GM12874 (cell line): ENCODE measurements around the gene LRSAM1.
A peak's percentile ranks its signal among the peaks of the same experiment; 100 is the strongest.

ENCODE experiments used
- TF ChIP-seq, protein P1 (sequence below): IDR thresholded peaks from 2 replicates; pipeline ENCODE4 v1.5.1; 2011; ENCODE audit warnings: low read depth, mild to moderate bottlenecking, control low read depth, low read length, moderate library complexity; ENCODE audit not compliant: insufficient read depth

LRSAM1 gene

DNA sequence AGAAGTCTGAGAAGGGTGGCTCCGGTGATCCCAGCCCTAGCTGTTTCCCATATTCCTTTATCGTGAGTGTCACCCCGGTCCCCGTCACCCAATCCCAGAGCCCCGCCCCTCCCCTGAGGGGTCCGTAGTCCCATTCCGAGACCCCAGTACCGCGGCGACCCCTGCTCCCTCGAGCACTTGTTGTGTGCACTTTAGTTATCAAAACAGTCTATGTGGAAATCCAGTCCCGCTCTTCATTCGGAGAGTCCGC lies 223 bp downstream of the LRSAM1 start:
- TF ChIP-seq, protein P1, sequence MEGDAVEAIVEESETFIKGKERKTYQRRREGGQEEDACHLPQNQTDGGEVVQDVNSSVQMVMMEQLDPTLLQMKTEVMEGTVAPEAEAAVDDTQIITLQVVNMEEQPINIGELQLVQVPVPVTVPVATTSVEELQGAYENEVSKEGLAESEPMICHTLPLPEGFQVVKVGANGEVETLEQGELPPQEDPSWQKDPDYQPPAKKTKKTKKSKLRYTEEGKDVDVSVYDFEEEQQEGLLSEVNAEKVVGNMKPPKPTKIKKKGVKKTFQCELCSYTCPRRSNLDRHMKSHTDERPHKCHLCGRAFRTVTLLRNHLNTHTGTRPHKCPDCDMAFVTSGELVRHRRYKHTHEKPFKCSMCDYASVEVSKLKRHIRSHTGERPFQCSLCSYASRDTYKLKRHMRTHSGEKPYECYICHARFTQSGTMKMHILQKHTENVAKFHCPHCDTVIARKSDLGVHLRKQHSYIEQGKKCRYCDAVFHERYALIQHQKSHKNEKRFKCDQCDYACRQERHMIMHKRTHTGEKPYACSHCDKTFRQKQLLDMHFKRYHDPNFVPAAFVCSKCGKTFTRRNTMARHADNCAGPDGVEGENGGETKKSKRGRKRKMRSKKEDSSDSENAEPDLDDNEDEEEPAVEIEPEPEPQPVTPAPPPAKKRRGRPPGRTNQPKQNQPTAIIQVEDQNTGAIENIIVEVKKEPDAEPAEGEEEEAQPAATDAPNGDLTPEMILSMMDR, result no peak

DNA sequence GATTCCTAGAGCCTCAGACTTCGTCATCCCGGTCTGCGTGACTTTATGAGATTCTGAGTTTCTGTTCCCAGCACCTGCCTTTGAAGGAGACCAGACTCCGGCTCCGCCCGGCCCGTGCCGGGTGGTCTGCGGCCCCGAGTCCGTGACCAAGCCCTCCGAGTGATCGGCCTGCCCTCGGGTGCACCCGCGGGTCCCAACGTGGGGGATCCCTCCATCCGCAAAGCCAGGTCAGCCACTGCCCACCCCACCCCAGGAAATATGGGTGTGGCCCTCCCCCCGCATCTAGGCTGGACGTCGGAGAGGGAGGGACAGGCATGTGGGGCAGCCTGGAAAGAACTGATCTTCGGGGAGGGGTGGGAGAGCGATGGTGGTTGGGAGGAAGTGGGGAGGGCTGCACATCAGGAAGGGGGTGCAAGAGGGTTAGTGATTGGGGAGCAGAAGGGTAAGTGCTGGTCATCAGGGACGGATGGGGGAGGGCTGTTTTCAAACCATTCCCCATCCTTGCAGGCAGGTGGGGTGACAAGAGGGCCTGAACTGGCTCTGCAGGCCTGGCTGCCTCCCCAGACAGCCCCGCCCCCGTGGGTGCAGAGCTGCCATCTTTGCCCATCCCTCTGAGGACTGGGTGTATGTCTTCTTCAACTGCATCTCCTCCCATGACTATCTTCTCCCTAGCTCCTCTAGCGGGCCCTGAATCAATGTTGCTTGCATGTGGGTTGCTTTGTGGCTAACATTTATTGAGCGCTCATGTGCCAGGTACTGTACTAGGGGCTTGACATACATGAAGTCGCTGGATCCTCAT lies 747 bp downstream of the LRSAM1 start:
- TF ChIP-seq, protein P1, result no peak

DNA sequence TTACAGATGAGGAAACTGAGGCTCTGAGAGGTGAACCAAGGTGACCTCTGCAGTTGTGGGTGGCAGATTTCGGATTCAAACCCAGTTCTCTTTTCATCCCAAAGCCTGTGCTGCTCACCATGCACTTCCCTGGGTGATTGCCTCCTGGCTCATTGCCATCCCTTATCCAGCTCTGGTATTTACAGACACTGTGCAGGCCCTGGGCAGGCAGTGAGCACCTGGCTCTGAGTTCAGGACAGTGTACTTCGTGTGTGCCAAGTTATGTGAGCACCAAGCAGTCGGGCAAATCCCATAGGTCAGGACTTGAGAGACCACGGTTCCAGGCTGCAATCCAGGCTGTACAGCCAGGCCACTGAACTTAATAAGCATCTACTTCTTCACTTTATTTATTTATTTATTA lies 1.4 kb downstream of the LRSAM1 start:
- TF ChIP-seq, protein P1, result no peak

DNA sequence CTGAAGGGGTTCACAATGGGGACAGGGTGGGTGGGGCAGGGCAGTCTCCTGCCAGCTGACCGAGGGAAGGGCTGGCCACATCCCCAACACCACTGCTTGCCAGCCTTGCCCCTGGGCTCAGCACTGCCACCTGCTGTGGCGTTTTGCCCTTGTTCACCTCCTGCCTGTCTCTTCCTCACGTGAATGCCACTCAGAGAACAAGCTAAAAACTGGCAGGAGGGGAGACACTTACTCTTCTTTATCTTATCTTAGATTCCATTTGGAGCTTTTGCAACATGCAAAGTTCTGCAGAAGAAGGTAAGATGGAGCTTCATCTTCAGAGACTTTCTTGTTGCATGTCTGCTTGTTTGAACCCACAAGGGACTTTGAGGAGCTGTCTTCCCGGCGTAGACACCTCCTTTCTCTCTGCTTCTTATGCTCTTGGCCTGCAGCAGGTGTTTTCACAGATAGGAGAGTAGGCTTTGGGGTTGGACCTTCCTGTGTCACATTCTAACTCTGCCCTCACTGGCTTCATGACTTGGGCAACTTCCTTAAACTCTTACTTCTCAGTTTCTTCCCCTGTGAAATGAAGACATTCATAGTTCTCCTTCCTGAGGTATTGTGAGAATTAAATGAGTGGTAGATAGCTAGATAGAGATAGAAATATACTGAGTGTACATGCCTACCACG lies 4.1 kb downstream of the LRSAM1 start:
- TF ChIP-seq, protein P1, result peak; percentile 56

DNA sequence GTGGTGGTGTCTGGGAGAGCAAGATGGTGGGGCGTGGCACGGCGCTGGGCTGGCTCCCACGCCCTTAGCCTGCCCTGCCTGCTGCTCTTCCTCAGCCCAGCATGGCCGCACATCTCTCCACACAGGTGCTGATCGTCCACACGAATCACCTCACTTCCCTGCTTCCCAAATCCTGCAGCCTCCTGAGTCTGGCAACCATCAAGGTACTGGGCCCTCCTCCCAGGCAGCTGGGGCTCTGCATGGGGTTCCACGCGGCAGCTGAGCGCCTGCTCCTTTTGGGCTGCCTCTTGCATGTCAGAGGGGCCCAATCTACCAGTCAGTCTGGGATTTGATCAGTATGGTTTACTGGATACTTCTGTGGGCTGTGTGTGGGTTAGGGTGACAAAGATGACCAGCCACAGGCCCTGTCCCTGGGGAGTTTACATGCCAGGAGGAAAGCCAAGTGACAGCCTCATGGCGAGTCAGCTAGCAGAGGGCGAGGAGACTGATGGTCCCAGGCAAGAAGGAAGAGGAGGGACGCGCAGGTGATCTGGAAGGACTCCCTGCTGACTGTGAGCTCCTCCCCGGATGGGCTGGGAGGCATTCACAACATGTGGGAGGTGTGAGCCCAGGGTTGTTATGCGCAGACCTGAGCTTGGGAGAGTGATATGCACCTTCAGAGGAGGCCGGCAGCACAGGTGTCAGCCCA lies 6.0 kb downstream of the LRSAM1 start:
- TF ChIP-seq, protein P1, result no peak

DNA sequence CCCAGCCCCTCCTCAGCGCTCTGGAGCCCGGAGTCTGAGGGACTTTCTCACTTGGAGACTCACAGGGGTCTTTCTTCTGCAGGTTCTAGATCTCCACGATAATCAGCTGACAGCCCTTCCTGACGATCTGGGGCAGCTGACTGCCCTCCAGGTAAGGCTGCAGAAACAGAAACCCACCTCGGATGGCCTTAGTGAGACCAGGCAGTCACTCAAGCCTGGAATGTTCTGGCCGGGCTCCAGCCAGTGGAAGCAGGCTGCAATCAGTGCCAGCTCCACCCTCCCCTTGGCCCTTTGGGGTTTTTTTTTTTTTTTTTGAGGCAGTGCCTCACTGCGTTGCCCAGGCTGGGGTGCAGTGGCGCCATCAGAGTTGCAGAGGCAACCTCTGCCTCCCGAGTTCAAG lies 7.6 kb downstream of the LRSAM1 start:
- TF ChIP-seq, protein P1, result no peak

DNA sequence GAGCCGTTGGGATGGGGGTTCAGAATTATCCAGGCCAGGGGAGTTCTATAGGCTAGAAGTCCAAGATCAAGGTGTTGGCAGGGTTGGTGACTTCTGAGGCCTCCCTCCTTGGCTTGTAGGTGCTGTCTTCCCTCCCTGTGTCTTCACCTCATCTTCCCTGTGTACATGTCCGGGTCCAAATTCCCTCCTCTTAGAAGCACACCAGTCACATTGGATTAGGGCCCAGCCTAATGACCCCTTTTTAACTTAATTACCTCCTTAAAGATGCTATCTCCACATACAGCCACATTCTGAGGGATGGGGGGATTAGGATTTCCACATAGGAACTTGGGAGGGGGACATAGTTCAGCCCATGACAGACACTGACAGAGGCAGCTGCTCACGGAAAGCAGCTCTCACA lies 12.1 kb downstream of the LRSAM1 start:
- TF ChIP-seq, protein P1, result no peak
